ENCODE results near the gene SPINK2.

The SPINK2 gene

GRCh38 chr4:56821381-56822243, at the start of gene SPINK2:
Gene SPINK2 (minus strand): TSS chr4:56821701. CDS start chr4:56821662, 39 bp downstream.
- no peak for DNase-seq

DNA sequence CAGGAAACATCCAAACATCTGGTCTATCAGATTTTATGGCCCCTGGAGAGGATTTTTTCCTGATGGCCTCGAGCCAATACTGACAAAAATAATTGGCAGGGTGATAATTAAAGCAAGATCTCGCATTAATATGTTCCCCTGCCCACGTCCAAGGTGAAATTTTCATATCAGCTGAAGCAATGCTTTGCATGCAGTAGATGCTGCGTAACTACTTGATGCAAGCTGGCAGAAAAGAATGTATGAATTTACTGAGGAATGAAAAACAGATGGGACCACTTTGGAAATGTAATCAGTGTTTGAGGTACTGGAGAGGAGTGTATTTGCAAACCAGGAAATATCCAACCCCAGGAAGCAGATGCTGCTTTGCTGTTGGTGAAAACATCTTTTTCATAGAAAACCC, 49.4 kb upstream of the SPINK2 start:
- peak; percentile 90 for DNase-seq

DNA sequence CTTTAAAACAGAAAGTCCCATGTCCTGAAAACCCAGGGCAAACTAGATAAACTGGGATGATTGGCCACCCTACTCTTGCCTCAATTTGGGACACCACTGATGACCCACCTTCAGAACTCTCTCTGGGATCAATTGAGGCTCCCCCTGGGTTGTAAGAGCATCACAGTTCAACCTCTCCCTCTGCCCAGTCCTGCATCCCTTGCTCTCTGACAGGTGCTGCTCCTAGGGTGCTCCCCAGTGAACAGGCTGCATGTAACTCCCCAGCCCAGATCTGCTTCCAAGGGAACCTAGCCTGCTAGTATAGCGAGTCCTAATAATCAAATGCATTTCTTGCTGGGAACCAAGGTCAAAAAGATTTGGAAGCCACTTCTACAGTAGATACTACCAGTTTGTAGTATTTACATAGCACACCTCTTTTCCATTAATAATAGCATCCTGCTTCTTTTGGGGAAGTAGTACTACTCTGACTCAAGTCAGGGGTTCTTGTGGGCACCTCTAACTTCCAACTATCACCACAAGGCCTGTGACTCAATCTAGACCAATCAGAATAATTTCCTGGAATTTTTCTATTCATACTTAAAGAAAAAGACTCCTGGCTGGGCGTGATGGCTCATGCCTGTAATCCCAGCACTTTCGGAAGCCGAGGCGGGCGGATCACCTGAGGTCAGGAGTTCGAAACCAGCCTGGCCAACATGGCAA, 42.1 kb upstream of the SPINK2 start:
- DNase-seq = no peak

DNA sequence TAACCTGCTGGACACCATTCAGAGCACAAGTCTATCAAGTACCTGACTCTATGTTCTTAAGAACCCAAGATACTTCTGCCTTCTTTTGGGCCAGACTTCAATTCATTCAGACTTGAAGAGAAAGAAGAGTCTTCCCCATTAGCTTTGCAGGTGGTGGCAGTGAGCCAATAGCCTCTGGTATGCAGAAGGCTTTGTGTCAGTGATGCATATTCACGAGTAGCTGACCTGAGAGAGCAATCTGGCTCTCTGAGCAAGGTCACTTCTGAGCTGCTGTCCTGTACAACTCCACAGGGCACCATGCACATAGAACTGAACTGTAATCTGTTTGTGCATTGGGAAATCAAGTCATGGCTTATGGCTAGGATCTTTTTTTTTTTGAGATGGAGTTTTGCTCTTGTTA, 39.9 kb upstream of the SPINK2 start:
- no peak for DNase-seq

DNA sequence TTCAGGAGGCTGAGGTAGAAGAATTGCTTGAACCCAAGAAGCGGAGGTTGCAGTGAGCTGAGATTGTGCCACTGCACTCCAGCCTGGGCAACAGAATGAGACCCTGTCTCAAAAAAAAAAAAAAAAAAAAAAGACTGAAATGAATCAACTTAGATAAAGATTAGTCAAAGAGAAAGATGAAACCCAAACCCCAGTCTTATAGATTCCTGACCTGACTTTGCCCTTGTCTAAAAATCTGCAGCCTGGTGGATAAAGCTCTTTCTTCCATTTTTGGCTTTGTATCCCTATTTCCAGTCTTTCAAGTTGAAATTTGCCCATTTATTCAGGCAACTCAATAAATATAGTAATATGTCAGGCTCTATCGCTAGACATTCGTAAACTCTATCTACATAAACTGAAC, 39.3 kb upstream of the SPINK2 start:
- DNase-seq = no peak

- DNase-seq = no peak
Measured at GRCh38 chr4:56859841-56860240, 38.3 kb upstream of the SPINK2 start.

GRCh38 chr4:56857601-56858309, 36.3 kb upstream of the SPINK2 start:
- DNase-seq = no peak

DNA sequence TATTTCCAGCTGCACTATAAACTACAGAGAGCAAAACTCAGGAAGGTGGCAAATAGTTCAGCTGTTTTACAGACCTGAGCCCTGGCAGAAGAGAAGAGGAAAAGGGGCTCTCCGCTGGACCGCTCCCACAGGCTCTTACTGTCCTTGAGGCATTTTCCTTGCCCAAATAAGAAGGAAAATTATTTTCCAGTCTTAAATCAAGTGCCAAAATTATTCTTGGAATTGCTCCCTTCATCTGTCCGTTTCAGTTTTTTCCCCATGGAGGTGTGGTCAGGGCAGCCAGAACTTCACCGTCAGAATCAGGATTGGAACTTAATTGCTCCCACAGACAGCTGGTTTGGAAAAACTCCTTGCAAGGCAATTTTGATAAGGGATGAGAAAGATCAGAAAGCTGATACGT, 35.2 kb upstream of the SPINK2 start:
- DNase-seq = no peak

DNA sequence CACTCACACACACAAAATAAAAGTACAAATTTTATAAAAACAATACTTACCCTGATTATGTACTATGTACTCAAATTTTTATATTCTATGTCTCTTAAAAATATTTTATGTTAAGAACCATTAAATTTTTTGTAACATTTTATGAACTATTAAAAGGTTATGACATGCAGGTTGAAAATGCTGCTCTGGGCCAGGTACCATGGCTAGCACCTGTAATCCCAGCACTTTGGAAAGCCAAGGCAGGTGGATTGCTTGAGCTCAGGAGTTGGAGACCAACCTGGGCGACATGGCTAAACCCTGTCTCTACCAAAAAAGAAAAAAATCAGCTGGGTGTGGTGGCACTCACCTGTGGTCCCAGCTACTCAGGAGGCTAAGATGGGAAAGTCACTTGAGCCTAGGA, 29.4 kb upstream of the SPINK2 start:
- no peak for DNase-seq

GRCh38 chr4:56844802-56845580, 23.5 kb upstream of the SPINK2 start:
- DNase-seq = no peak

- DNase-seq = no peak
Measured at GRCh38 chr4:56843421-56843899, 22.0 kb upstream of the SPINK2 start.

DNA sequence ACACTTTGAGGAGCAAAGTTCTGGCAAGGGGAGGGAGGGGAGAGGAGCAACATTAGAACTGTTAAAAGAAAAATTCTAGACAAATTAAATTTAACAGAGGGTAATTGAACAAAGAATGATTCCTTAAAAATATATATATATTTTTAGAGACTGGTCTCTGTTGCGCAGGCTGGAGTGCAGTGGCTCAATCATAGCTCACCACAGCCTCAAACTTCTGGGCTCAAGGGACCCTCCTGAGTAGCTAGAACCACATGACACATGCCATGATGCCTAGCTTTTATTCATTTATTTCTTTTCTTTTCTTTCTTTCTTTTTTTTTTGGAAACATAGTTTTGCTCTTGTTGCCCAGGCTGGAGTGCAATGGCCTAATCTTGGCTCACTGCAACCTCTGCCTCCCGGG, 19.1 kb upstream of the SPINK2 start:
- DNase-seq = no peak

DNA sequence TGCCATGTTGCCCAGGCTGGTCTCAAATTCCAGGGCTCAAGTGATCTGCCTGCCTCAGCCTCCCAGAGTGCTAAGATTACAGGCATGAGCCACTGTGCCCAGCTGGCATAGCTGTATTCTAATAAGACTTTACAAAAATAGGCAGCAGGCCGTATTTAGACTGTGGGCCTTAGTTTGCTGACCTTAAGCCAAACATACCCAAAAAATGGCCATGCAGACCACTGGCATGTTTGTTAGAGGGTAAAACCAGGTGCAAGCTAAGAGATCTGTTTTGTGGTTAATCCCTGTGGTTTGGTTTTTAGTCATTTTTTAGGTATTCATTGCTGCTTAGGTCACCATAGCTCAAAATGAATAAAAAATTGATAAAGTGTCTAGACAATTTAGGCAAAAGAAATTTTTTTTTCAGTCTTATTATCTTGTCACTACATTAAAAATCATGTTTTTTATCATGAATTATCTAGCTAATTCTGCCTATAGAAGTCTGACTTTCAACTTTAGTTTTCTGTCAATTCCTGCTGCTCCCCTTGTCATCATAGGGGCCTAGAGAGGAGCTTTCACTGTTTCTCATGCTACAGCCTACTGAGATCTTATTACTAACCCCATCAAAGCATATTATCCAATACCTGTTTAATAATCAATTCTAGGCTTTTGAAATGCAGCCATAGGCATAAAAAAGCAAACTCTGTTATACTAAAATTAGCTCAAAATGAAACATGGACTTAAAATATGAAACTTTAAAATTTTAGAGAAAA, 7.5 kb upstream of the SPINK2 start:
- DNase-seq = no peak

DNA sequence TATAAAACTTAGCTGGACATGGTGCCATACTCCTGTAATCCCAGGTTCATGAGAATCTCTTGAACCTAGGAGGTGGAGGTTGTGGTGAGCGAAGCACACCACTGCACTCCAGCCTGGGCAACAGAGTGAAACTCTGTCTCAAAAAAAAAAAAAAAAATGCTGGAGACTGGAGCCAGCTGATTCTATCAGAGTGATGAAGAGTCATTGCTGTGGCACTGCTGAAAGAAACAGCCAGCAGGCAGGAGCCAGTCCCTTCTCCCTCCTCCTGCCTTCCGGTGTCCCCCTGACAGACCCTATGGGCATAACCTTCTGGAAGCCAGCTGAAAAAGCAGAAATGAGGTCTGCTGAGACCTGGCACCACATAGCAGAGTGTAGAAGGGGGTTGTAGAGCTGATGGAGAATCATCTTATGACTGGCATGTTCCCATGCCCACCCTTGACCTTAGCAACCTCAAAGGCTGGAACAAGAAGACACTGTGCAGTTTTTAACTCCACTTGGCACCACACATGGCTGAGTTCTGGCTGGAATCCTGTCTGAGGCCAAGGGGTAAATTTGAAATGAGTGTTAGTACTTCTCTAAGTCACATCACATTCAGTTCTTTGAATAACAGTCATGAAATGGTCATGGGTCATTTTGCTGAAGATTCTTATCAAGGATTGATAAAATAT, 2.6 kb upstream of the SPINK2 start:
- DNase-seq = no peak

GRCh38 chr4:56818797-56819196, 2.7 kb downstream of the SPINK2 start:
- no peak for DNase-seq

GRCh38 chr4:56817840-56818491, 3.5 kb downstream of the SPINK2 start:
- no peak for DNase-seq

DNA sequence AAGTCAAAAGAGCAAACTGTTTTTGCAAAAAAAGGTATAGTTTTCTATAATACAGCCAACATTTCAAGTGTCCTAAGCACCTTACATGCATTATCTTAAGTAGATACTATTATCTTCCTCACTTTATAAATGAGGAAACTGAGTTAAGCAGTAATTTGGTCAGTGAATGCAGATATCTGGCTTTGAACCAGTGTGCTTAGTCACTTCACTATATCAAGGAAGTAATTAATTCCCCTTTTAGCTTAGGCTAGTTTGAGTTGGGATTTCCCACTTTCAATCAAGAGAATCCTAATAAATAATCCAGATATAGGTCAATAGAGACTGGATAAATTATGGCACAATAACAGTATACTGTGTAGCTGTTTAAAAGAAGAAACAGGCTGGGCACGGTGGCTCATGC, 14.8 kb downstream of the SPINK2 start:
- no peak for DNase-seq

- no peak for DNase-seq
Measured at GRCh38 chr4:56804551-56804950, 16.9 kb downstream of the SPINK2 start.

DNA sequence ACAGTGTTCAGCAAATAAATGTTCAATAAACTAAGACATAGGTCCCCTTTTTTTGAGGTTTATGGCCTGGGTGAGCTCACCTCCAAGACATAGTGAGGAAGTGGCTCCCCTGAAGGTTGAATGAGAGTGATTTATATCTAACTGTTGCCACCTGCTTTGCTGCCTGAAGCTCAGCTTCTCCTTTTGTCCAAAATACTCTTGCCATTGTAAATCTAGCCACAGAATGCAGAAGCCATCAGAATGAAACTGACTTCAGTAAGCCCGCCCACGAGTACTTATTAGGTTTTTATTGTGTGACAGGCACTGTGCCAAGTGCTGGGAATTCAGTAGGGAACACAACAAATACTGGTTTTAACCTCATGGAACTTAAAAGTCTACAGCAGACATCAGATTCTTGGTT, 18.0 kb downstream of the SPINK2 start:
- no peak for DNase-seq

- no peak for DNase-seq
Measured at GRCh38 chr4:56799824-56800756, 21.4 kb downstream of the SPINK2 start.
